ENCODE results near the gene ASRGL1. TPM values are rescaled to one million over a fixed set of nuclear protein-coding genes. Genes with fewer than 3 reads are reported as not detected.

The ASRGL1 gene
- total RNA-seq, 1 donor from 2014 or later: 4.6 TPM

DNA sequence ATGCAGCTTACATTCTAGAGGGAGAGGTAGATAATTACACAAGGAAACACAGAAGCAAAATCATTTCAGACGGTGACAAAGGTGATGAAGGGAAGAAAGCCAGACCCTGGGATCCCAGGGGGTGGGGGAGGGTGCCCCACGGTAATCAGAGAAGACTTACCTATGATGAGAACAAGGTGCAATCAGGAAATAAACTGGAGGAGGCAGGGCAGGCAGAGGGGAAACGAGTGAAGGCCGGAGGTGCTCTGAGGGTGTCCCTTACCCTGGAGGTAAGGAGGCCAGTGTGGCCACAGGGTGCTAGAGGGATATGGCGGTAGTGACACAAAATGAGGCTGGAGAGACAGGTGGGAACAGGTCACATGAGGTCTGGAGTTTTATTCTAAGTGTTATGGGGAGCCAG lies 67.7 kb downstream of the ASRGL1 start:
- no peak overlapping the region for H3K27ac ChIP-seq (replicated peaks)
- DNase-seq: no peak
- H3K27me3 ChIP-seq (ENCODE audit: low read depth): no peaks in the 10 kb centered on the region
- no peaks in the 10 kb centered on the region for H3K9me3 ChIP-seq (replicated peaks)
- H3K36me3 ChIP-seq: no peaks in the 10 kb centered on the region
- no peak overlapping the region for H3K4me3 ChIP-seq
- intact Hi-C loops (cut with micrococcal nuclease): no loop called here
- peaks cover 29% of the 10 kb centered on the region for H3K4me1 ChIP-seq
- TF ChIP-seq, protein P1, sequence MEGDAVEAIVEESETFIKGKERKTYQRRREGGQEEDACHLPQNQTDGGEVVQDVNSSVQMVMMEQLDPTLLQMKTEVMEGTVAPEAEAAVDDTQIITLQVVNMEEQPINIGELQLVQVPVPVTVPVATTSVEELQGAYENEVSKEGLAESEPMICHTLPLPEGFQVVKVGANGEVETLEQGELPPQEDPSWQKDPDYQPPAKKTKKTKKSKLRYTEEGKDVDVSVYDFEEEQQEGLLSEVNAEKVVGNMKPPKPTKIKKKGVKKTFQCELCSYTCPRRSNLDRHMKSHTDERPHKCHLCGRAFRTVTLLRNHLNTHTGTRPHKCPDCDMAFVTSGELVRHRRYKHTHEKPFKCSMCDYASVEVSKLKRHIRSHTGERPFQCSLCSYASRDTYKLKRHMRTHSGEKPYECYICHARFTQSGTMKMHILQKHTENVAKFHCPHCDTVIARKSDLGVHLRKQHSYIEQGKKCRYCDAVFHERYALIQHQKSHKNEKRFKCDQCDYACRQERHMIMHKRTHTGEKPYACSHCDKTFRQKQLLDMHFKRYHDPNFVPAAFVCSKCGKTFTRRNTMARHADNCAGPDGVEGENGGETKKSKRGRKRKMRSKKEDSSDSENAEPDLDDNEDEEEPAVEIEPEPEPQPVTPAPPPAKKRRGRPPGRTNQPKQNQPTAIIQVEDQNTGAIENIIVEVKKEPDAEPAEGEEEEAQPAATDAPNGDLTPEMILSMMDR (IDR thresholded peaks at IDR 0.05; ENCODE audit: borderline replicate concordance): no peak

DNA sequence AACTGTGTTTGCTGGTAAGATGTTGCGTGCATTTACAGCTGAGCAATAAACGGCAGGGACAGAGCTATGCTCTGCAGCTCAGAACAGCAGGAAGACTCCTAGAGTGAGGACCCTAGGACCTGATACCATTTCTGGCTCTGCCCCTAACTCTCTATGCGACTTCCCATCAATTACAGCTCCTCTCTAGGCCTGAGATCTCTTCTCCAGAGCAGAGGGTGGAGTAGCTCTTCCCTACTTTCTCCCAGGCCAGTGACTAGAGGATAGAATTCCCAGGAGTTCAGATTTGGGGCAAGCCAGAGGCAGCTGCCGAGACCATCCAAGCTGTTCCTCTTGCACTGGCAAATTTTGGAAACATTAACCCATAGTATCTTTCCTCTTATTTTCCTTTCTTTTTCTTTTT lies 68.8 kb downstream of the ASRGL1 start:
- TF ChIP-seq, protein P1 (IDR thresholded peaks at IDR 0.05; ENCODE audit: borderline replicate concordance): no peak
- no peak overlapping the region for H3K4me3 ChIP-seq
- H3K36me3 ChIP-seq: no peaks in the 10 kb centered on the region
- no peak for DNase-seq
- H3K4me1 ChIP-seq: peaks cover 18% of the 10 kb centered on the region
- intact Hi-C loops (cut with micrococcal nuclease): no loop called here
- H3K9me3 ChIP-seq (replicated peaks): no peaks in the 10 kb centered on the region
- H3K27ac ChIP-seq (replicated peaks): no peak overlapping the region
- H3K27me3 ChIP-seq (ENCODE audit: low read depth): no peaks in the 10 kb centered on the region

DNA sequence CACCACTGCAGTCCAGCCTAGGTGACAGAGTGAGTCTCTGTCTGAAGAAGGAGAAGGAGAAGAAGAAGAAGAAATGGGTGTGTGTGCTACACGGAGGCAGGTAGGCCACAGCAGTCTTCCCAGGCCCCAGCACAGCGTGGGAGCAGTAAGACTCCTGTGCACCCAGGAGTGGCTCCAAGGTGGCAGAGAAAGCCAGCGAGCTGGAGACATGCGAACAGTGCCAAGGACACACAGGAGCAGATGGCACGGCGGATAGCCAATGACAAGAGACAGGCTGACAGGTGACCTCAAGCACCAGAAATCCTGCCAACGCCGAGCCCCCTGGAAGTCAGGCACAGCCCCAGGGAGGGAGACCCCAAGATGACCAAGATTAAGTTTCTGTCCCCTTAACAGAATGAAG lies 72.6 kb downstream of the ASRGL1 start:
- intact Hi-C loops (cut with micrococcal nuclease): no loop called here
- Histone ChIP-seq H3K9me3 (replicated peaks) (no peaks in the 10 kb centered on the region), H3K27me3 (ENCODE audit: low read depth) (no peaks in the 10 kb centered on the region), H3K4me1 (no peaks in the 10 kb centered on the region), H3K27ac (replicated peaks) (no peak overlapping the region), H3K36me3 (no peaks in the 10 kb centered on the region), H3K4me3 (no peak overlapping the region)
- DNase-seq: no peak
- TF ChIP-seq, protein P1 (IDR thresholded peaks at IDR 0.05; ENCODE audit: borderline replicate concordance): no peak

DNA sequence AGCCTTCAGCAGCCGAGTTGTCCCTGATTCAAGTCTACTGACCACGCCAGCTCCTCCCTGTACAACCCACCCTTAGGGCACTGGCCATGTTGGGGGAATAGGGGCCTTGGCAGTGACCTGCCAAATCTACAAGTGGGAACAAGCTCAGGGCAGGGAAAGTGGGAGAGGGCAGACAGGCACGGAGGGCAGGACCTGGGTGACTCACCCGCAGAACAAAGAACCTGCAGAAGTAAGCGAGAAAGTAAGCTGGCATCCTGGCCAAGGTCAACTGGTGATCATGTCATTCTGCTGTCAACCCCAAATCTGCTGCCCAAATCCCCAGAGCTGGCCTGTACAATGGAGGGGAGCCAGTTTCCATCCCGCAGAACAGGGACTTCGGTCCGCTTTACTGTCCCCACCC lies 73.7 kb downstream of the ASRGL1 start:
- DNase-seq: no peak
- TF ChIP-seq, protein P1 (IDR thresholded peaks at IDR 0.05; ENCODE audit: borderline replicate concordance): no peak
- no peak overlapping the region for H3K27ac ChIP-seq (replicated peaks)
- H3K27me3 ChIP-seq (ENCODE audit: low read depth): no peaks in the 10 kb centered on the region
- H3K4me3 ChIP-seq: no peak overlapping the region
- intact Hi-C loops (cut with micrococcal nuclease): no loop called here
- H3K4me1 ChIP-seq: no peaks in the 10 kb centered on the region
- H3K9me3 ChIP-seq (replicated peaks): no peaks in the 10 kb centered on the region
- H3K36me3 ChIP-seq: no peaks in the 10 kb centered on the region

DNA sequence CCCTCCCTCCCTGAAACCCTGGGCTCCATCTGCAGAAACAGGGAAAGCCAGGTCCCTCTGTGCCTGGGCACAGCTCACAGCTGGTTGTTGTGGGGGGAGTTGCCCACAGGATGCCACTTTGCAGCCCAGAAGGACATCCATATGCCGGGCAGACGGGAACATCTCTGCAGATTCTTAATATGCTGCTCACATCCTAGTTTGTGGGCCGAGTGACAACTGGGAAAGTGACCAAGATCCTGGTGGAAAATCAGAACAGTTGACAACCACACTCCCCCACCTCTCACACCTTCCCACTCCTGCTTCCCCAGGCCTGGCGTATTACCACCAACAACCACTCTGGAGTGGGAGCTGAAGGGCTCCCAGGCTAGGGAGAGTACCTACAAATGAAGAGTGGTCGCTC lies 74.3 kb downstream of the ASRGL1 start:
- H3K4me3 ChIP-seq: no peak overlapping the region
- no peaks in the 10 kb centered on the region for H3K36me3 ChIP-seq
- no peaks in the 10 kb centered on the region for H3K27me3 ChIP-seq (ENCODE audit: low read depth)
- H3K4me1 ChIP-seq: no peaks in the 10 kb centered on the region
- H3K9me3 ChIP-seq (replicated peaks): no peaks in the 10 kb centered on the region
- no peak overlapping the region for H3K27ac ChIP-seq (replicated peaks)
- intact Hi-C loops (cut with micrococcal nuclease): no loop called here
- no peak for DNase-seq
- TF ChIP-seq, protein P1 (IDR thresholded peaks at IDR 0.05; ENCODE audit: borderline replicate concordance): no peak

All from left ventricle myocardium inferior (tissue), 1 donor.